Naive thymus-derived CD4-positive, alpha-beta T cell (primary cell): ENCODE results near the gene MEI4. TPM values are rescaled to one million over a fixed set of nuclear protein-coding genes. Genes with fewer than 3 reads are reported as not detected.
A peak's percentile ranks its signal among the peaks of the same experiment; 100 is the strongest.
"Not testable (repeated sequence)": the region's sequence is repeated elsewhere in the genome, so short reads cannot be mapped to it uniquely, and the experiment has no call there.

Experiments used
- ATAC-seq: fragments of 150-1000 bp; cut with Tn5 transposase; 2 replicates; pipeline ENCODE4 v1.10.0; 2021; ENCODE audit warnings: mild to moderate bottlenecking, moderate library complexity
- CTCF ChIA-PET: fragments of 350-600 bp; sonication (Branson Sonifier 250); formaldehyde crosslinking; loops from one replicate; lab custom pipeline; 2021; ENCODE audit warnings: antibody characterized with exemption; lab: Charles Lee
- POLR2A ChIA-PET: fragments of 350-600 bp; sonication (Branson Sonifier 250); formaldehyde crosslinking; loops from one replicate; lab custom pipeline; 2021; ENCODE audit warnings: antibody characterized with exemption, inconsistent platforms; lab: Charles Lee
- DNase-seq, 9 donors: peaks; one replicate each; pipeline versions ENCODE4 v3.0.0 to v3.0.0-alpha.2; 2020 to 2022; ENCODE audit warnings: mixed read lengths in 1 of 9
- H3K27ac ChIP-seq: one replicate; pipeline ENCODE4 v1.7.0; 2013; ENCODE audit warnings: mild to moderate bottlenecking, low read depth, low read length, moderate library complexity
- H3K27me3 ChIP-seq, 2 donors: one replicate each; pipeline ENCODE4 v1.7.0; 2013; ENCODE audit warnings: low read length in 2 of 2, mild to moderate bottlenecking in 2 of 2, moderate library complexity in 2 of 2; ENCODE audit not compliant: control insufficient read depth in 2 of 2, insufficient read depth in 2 of 2
- H3K36me3 ChIP-seq, 3 experiments: 1 replicate in 2 of 3; 2 replicates in 1 of 3; pipeline ENCODE4 v1.7.0; 2013; ENCODE audit warnings: low read length in 3 of 3, mild to moderate bottlenecking in 3 of 3, moderate library complexity in 1 of 3; ENCODE audit not compliant: insufficient read depth in 3 of 3, control insufficient read depth in 2 of 3
- H3K4me1 ChIP-seq, 2 donors: one replicate each; pipeline ENCODE4 v1.7.0; 2013; ENCODE audit warnings: low read length in 2 of 2, mild to moderate bottlenecking in 2 of 2, moderate library complexity in 1 of 2; ENCODE audit not compliant: control insufficient read depth in 2 of 2, insufficient read depth in 2 of 2
- H3K4me3 ChIP-seq: 2 replicates; pipeline ENCODE4 v1.7.0; 2013; ENCODE audit warnings: mild to moderate bottlenecking, low read length
- H3K9me3 ChIP-seq, 3 experiments: 1 replicate in 2 of 3; 2 replicates in 1 of 3; pipeline ENCODE4 v1.7.0; 2013; ENCODE audit warnings: low read length in 3 of 3; ENCODE audit not compliant: control insufficient read depth in 2 of 3
- H3K27ac Mint-ChIP-seq, 9 donors: one replicate each; pipeline ENCODE4 v1.8.0; 2020 to 2022; ENCODE audit warnings: mixed read lengths in 9 of 9, mild to moderate bottlenecking in 8 of 9, moderate library complexity in 5 of 9, inconsistent platforms in 2 of 9
- H3K27me3 Mint-ChIP-seq, 5 donors: one replicate each; pipeline ENCODE4 v1.8.0; 2021 to 2022; ENCODE audit warnings: mixed read lengths in 5 of 5, mild to moderate bottlenecking in 1 of 5
- H3K36me3 Mint-ChIP-seq, 5 donors: one replicate each; pipeline ENCODE4 v1.8.0; 2020 to 2022; ENCODE audit warnings: mixed read lengths in 5 of 5, mild to moderate bottlenecking in 3 of 5, inconsistent platforms in 1 of 5
- H3K4me1 Mint-ChIP-seq, 7 donors: one replicate each; pipeline ENCODE4 v1.8.0; 2020 to 2022; ENCODE audit warnings: mixed read lengths in 7 of 7, mild to moderate bottlenecking in 3 of 7, inconsistent platforms in 1 of 7
- H3K4me3 Mint-ChIP-seq, 10 donors: one replicate each; pipeline ENCODE4 v1.8.0; 2020 to 2022; ENCODE audit warnings: mild to moderate bottlenecking in 10 of 10, mixed read lengths in 10 of 10, moderate library complexity in 6 of 10, inconsistent platforms in 2 of 10
- H3K9me3 Mint-ChIP-seq, 11 donors: one replicate each; pipeline ENCODE4 v1.8.0; 2020 to 2022; ENCODE audit warnings: mixed read lengths in 11 of 11, mild to moderate bottlenecking in 4 of 11, inconsistent platforms in 1 of 11, moderate library complexity in 1 of 11
- intact Hi-C, 2 donors: fragments of 100-400 bp; cut with micrococcal nuclease; formaldehyde crosslinking; loops; one replicate each; pipeline ENCODE4 v1.15.1; 2023
- polyA plus RNA-seq, 2 donors: library from polyadenylated mRNA; unstranded; fragments of 300-500 nt; fragmentation: Illumina TruSeq; gene quantifications; one replicate each; pipeline ENCODE4 v1.2.3, GENCODE V29; 2021
- total RNA-seq, 6 experiments: library from RNA in 5 of 6; stranded (reverse) in 5 of 6; gene quantifications; 1 replicate in 5 of 6; 2 replicates in 1 of 6; pipeline ENCODE4 v1.2.3 and lab custom pipeline; 2021 to 2026

The MEI4 gene
- total and polyA plus RNA-seq, 7 experiments from 2014 or later = 0.05 to 0.08 TPM; not detected in 5

DNA sequence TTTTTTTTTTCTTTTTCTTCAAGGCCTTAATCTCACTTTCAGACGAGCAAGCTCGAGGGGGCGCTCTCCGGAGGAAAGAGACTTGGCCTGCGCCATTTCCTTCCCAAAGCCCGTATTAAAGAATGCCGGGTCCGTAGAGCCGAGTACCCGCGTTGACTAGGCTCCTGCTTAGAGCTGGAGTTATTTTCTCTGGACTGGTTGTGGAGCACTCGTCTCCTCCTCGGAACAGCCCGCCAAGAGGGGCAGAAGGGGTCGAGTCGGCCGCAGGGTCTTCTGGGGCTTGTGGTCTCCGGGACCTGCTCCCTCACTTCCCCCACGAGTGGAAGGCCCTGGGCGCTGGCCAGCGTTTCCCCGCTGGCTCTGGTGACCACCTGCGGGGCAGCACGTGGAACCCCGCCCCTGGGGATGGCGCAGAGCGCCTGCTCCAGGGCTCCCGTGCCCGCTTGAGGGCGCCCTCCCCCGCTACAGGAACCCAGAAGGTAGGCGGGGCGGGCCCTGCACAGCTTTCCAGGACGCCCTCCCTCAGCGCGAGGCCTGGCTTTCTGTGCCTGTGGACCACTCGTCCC, 2.7 kb upstream of the MEI4 start:
- H3K4me3 ChIP-seq = no peak overlapping the region
- intact Hi-C loops = no loop called here
- POLR2A ChIA-PET = no interaction called here
- ATAC-seq (peak; percentile 61), DNase-seq (peak in 1 of 9 donors; percentile 5)
- peak overlapping the region in 5 of 10 donors; percentile 33 to 59 (median 45) for H3K4me3 Mint-ChIP-seq
- H3K9me3 ChIP-seq = no peaks in the 10 kb centered on the region
- CTCF ChIA-PET = no interaction called here
- H3K27me3 ChIP-seq = no peaks in the 10 kb centered on the region
- no peak overlapping the region for H3K27ac ChIP-seq
- peaks cover 2 to 20% (median 8%) of the 10 kb centered on the region in 11 donors for H3K9me3 Mint-ChIP-seq
- no peaks in the 10 kb centered on the region for H3K4me1 Mint-ChIP-seq
- H3K4me1 ChIP-seq = no peaks in the 10 kb centered on the region
- no peaks in the 10 kb centered on the region for H3K36me3 ChIP-seq
- no peak overlapping the region for H3K27ac Mint-ChIP-seq
- H3K36me3 Mint-ChIP-seq = peaks cover 0 to 11% (median 0%) of the 10 kb centered on the region in 5 donors
- peaks cover 7 to 39% (median 30%) of the 10 kb centered on the region in 5 donors for H3K27me3 Mint-ChIP-seq

GRCh38 chr6:77653816-77654215, 977 bp downstream of the MEI4 start:
- no peaks in the 10 kb centered on the region for H3K4me1 Mint-ChIP-seq
- CTCF ChIA-PET = no interaction called here

DNA sequence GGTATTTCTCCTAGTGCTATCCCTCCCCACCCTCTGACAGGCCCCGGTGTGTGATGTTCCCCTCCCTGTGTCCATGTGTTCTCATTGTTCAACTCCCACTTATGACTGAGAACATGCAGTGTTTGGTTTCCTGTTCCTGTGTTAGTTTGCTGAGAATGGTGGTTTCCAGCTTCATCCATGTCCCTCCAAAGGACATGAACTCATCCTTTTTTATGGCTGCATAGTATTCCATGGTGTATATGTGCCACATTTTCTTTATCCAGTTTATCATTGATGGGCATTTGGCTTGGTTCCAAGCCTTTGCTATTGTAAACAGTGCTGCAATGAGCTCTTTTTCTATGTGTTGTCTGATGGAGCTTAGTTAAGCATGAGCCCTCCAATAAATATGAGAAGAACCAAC, 2.2 kb downstream of the MEI4 start:
- not testable (repeated sequence) for H3K27ac Mint-ChIP-seq

More at GRCh38 chr6:77653816-77654215, 977 bp downstream of the MEI4 start:
- peaks cover 2 to 24% (median 12%) of the 10 kb centered on the region in 11 donors for H3K9me3 Mint-ChIP-seq
- no peak overlapping the region for H3K27ac Mint-ChIP-seq
- H3K36me3 Mint-ChIP-seq = peaks cover 0 to 9% (median 0%) of the 10 kb centered on the region in 5 donors
- DNase-seq (no peak), ATAC-seq (no peak)
- Histone ChIP-seq H3K4me3 (no peak overlapping the region), H3K27ac (no peak overlapping the region), H3K4me1 (no peaks in the 10 kb centered on the region), H3K9me3 (no peaks in the 10 kb centered on the region), H3K36me3 (no peaks in the 10 kb centered on the region), H3K27me3 (no peaks in the 10 kb centered on the region)
- POLR2A ChIA-PET = no interaction called here
- H3K27me3 Mint-ChIP-seq = peaks cover 6 to 27% (median 20%) of the 10 kb centered on the region in 5 donors
- intact Hi-C loops = no loop called here
- H3K4me3 Mint-ChIP-seq = no peak overlapping the region

GRCh38 chr6:77656999-77657764, 4.3 kb downstream of the MEI4 start:
- CTCF ChIA-PET = no interaction called here

More for the DNA sequence above, 2.2 kb downstream of the MEI4 start:
- H3K4me1 Mint-ChIP-seq, H3K9me3 ChIP-seq, H3K27ac ChIP-seq, H3K27me3 ChIP-seq, ATAC-seq, H3K4me3 Mint-ChIP-seq, DNase-seq, H3K36me3 Mint-ChIP-seq, POLR2A ChIA-PET, H3K4me3 ChIP-seq, H3K4me1 ChIP-seq, H3K36me3 ChIP-seq, CTCF ChIA-PET, intact Hi-C loops: not testable (repeated sequence)
- H3K27me3 Mint-ChIP-seq = peaks cover 3 to 21% (median 14%) of the 10 kb centered on the region in 5 donors
- peaks cover 2 to 24% (median 11%) of the 10 kb centered on the region in 11 donors for H3K9me3 Mint-ChIP-seq

GRCh38 chr6:77666340-77666739, 13.5 kb downstream of the MEI4 start:
- ChIA-PET CTCF (no interaction called here), POLR2A (no interaction called here)
- Mint-ChIP-seq H3K27me3 (no peaks in the 10 kb centered on the region), H3K36me3 (no peaks in the 10 kb centered on the region), H3K4me3 (no peak overlapping the region), H3K4me1 (no peaks in the 10 kb centered on the region), H3K27ac (no peak overlapping the region), H3K9me3 (peaks cover 0 to 6% (median 0%) of the 10 kb centered on the region in 11 donors)
- no peaks in the 10 kb centered on the region for H3K4me1 ChIP-seq
- ATAC-seq = no peak
- no peaks in the 10 kb centered on the region for H3K9me3 ChIP-seq
- no peak for DNase-seq
- no peaks in the 10 kb centered on the region for H3K36me3 ChIP-seq
- intact Hi-C loops = no loop called here
- no peak overlapping the region for H3K27ac ChIP-seq
- H3K27me3 ChIP-seq = no peaks in the 10 kb centered on the region
- H3K4me3 ChIP-seq = no peak overlapping the region

More at GRCh38 chr6:77656999-77657764, 4.3 kb downstream of the MEI4 start:
- Histone ChIP-seq H3K27me3 (no peaks in the 10 kb centered on the region), H3K36me3 (no peaks in the 10 kb centered on the region), H3K4me1 (no peaks in the 10 kb centered on the region), H3K9me3 (no peaks in the 10 kb centered on the region), H3K4me3 (no peak overlapping the region), H3K27ac (no peak overlapping the region)
- ATAC-seq = no peak
- H3K9me3 Mint-ChIP-seq = peaks cover 0 to 9% (median 5%) of the 10 kb centered on the region in 11 donors
- POLR2A ChIA-PET = no interaction called here
- no peak overlapping the region for H3K27ac Mint-ChIP-seq
- DNase-seq = no peak
- H3K27me3 Mint-ChIP-seq = peaks cover 0 to 5% (median 2%) of the 10 kb centered on the region in 5 donors
- no peaks in the 10 kb centered on the region for H3K4me1 Mint-ChIP-seq
- no peak overlapping the region for H3K4me3 Mint-ChIP-seq
- intact Hi-C loops = no loop called here
- no peaks in the 10 kb centered on the region for H3K36me3 Mint-ChIP-seq

DNA sequence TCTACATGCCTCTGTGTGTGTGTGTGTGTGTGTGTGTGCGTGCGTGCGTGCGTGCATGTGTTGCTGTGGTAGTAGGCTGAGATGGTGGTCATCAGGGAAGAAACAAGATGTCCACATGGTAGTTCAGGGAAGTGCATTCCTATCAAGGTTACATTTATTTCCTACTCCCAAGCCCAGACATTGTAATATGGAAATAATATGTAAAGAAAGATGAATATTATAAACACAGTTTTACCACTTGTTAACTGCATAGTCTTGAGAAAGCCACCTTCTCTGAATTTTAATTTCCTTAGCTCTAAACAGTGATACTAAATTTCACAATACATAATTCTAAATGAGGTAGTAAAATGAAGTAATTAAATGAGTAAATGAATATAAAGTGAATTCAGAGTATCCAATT, 14.0 kb downstream of the MEI4 start:
- POLR2A ChIA-PET = no interaction called here
- H3K27me3 Mint-ChIP-seq = no peaks in the 10 kb centered on the region

More for the DNA sequence above, 14.0 kb downstream of the MEI4 start:
- Mint-ChIP-seq H3K4me3 (no peak overlapping the region), H3K27ac (no peak overlapping the region), H3K36me3 (no peaks in the 10 kb centered on the region), H3K9me3 (peaks cover 0 to 6% (median 1%) of the 10 kb centered on the region in 11 donors), H3K4me1 (no peaks in the 10 kb centered on the region)
- intact Hi-C loops = no loop called here
- CTCF ChIA-PET = no interaction called here
- no peak for ATAC-seq
- no peaks in the 10 kb centered on the region for H3K36me3 ChIP-seq
- H3K27ac ChIP-seq = no peak overlapping the region
- no peaks in the 10 kb centered on the region for H3K9me3 ChIP-seq
- no peak for DNase-seq
- H3K27me3 ChIP-seq = no peaks in the 10 kb centered on the region
- no peaks in the 10 kb centered on the region for H3K4me1 ChIP-seq
- no peak overlapping the region for H3K4me3 ChIP-seq
